ENCODE results near the gene MTFR2. TPM values are rescaled to one million over a fixed set of nuclear protein-coding genes. Genes with fewer than 3 reads are reported as not detected.

Gene MTFR2
- total RNA-seq, 1 experiment from 2014 or later = 18.5 TPM

DNA sequence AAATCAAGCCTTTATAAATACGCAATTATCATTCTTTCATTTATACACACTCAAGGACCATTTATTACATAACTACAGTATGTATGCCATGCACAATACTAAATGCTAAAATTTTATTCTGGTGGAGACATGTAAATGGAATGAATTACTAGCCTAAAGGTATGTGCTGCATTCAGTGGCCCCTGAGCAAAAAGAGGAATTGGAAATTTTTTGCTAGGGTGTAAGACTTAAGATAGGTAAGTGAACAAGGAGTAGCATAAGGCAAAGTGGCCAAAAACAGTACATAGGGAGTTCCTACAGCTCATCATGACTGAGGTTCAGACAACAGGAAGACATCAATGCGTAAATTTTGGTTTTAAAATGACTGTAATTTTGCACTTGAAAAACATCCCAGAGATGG, 2.3 kb upstream of the MTFR2 start:
- BruUV-seq (replicated peaks) = no TSS peak
- ChIA-PET POLR2A (interaction anchor here (0.5 to 4.7 kb wide), 2 partner anchors 37 to 104 kb away, joined by 3 to 64 read pairs; partner anchors contain the start of gene BCLAF1), CTCF (interaction anchor here (0.8 kb wide), 1 partner anchor 36 kb away, joined by 5 read pairs; no protein-coding TSS in a partner anchor)
- no peak for DNase-seq
- Mint-ChIP-seq H3K4me3 (ENCODE audit: unreplicated experiment) (no peak overlapping the region), H3K27ac (ENCODE audit: unreplicated experiment) (no peak overlapping the region), H3K36me3 (ENCODE audit: insufficient read depth, unreplicated experiment) (peaks cover 45% of the 10 kb centered on the region), H3K9me3 (ENCODE audit: unreplicated experiment) (no peaks in the 10 kb centered on the region), H3K27me3 (ENCODE audit: insufficient read depth, unreplicated experiment) (no peaks in the 10 kb centered on the region), H3K4me1 (ENCODE audit: low read depth, unreplicated experiment) (peaks cover 23% of the 10 kb centered on the region)
- Histone ChIP-seq H3K27me3 (replicated peaks; ENCODE audit: control insufficient read depth, insufficient read depth, low read length) (no peaks in the 10 kb centered on the region), H3K36me3 (ENCODE audit: control insufficient read depth, insufficient read depth, low read length) (no peaks in the 10 kb centered on the region), H3K9me3 (no peaks in the 10 kb centered on the region), H3K4me3 (ENCODE audit: low read depth, low read length) (no peak overlapping the region), H3K4me1 (peaks cover 9% of the 10 kb centered on the region; the same call in 1 of the 2 replicates)
- TF ChIP-seq CTCF (IDR thresholded peaks at IDR 0.05; ENCODE audit: insufficient read depth in 1 of 2, low read depth in 1 of 2, low read length in 1 of 2, severe bottlenecking in 1 of 2, unreplicated experiment in 1 of 2) = no peak
- intact Hi-C loops (cut with micrococcal nuclease; ENCODE audit: unreplicated experiment) = no loop called here

GRCh38 chr6:136251394-136251793, 1.3 kb upstream of the MTFR2 start:
- H3K4me3 ChIP-seq (ENCODE audit: low read depth, low read length) = peak overlapping the region; percentile 43
- peaks cover 50% of the 10 kb centered on the region for H3K36me3 Mint-ChIP-seq (ENCODE audit: insufficient read depth, unreplicated experiment)

DNA sequence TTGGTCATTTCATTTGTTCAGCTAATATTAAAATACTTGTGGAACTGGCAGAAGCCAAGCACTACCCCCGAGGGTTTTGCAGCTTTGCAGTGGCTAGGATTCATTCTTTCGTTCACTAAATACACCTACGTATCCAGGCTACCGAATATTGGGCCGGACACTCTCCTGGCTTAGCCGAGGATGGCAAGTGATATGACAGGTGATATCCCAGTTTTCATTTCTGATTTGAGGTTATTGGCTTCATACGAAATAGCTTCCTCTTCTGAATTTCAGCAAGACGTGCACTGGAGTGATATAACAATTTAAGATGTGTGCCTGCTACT, 536 bp upstream of the MTFR2 start:
- Mint-ChIP-seq H3K36me3 (ENCODE audit: insufficient read depth, unreplicated experiment) (peaks cover 50% of the 10 kb centered on the region), H3K9me3 (ENCODE audit: unreplicated experiment) (no peaks in the 10 kb centered on the region), H3K4me1 (ENCODE audit: low read depth, unreplicated experiment) (peaks cover 23% of the 10 kb centered on the region), H3K4me3 (ENCODE audit: unreplicated experiment) (peak overlapping the region; percentile 97), H3K27me3 (ENCODE audit: insufficient read depth, unreplicated experiment) (no peaks in the 10 kb centered on the region), H3K27ac (ENCODE audit: unreplicated experiment) (peak overlapping the region; percentile 98)
- Histone ChIP-seq H3K27me3 (replicated peaks; ENCODE audit: control insufficient read depth, insufficient read depth, low read length) (no peaks in the 10 kb centered on the region), H3K4me3 (ENCODE audit: low read depth, low read length) (peak overlapping the region; percentile 43), H3K36me3 (ENCODE audit: control insufficient read depth, insufficient read depth, low read length) (no peaks in the 10 kb centered on the region), H3K4me1 (peaks cover 9% of the 10 kb centered on the region; the same call in 1 of the 2 replicates), H3K9me3 (no peaks in the 10 kb centered on the region)
- TSS peak; percentile 98 for BruUV-seq (replicated peaks)
- ChIA-PET POLR2A (interaction anchor here (0.5 to 4.7 kb wide), 8 partner anchors 9 to 753 kb away, joined by 3 to 64 read pairs (median 4); partner anchors contain the start of genes AHI1, BCLAF1 and MAP7), CTCF (interaction anchor here (0.6 to 1.1 kb wide), 3 partner anchors 37 to 300 kb away, joined by 3 to 5 read pairs (median 4); partner anchors contain the start of gene BCLAF1)
- DNase-seq = no peak
- intact Hi-C loops (cut with micrococcal nuclease; ENCODE audit: unreplicated experiment) = loop anchor here (1.0 to 2.0 kb wide), 3 partner anchors 39 to 300 kb away; partner anchors contain the start of genes BCLAF1 and MAP7
- TF ChIP-seq CTCF (IDR thresholded peaks at IDR 0.05; ENCODE audit: insufficient read depth in 1 of 2, low read depth in 1 of 2, low read length in 1 of 2, severe bottlenecking in 1 of 2, unreplicated experiment in 1 of 2) = no peak

More at GRCh38 chr6:136251394-136251793, 1.3 kb upstream of the MTFR2 start:
- Histone ChIP-seq H3K27me3 (replicated peaks; ENCODE audit: control insufficient read depth, insufficient read depth, low read length) (no peaks in the 10 kb centered on the region), H3K4me1 (peaks cover 9% of the 10 kb centered on the region; the same call in 1 of the 2 replicates), H3K36me3 (ENCODE audit: control insufficient read depth, insufficient read depth, low read length) (no peaks in the 10 kb centered on the region), H3K9me3 (no peaks in the 10 kb centered on the region)
- no peak for DNase-seq
- CTCF ChIA-PET = interaction anchor here (0.8 to 1.1 kb wide), 2 partner anchors 37 kb away, joined by 5 read pairs; no protein-coding TSS in a partner anchor
- Mint-ChIP-seq H3K27me3 (ENCODE audit: insufficient read depth, unreplicated experiment) (no peaks in the 10 kb centered on the region), H3K4me1 (ENCODE audit: low read depth, unreplicated experiment) (peaks cover 23% of the 10 kb centered on the region), H3K4me3 (ENCODE audit: unreplicated experiment) (peak overlapping the region; percentile 97), H3K9me3 (ENCODE audit: unreplicated experiment) (no peaks in the 10 kb centered on the region), H3K27ac (ENCODE audit: unreplicated experiment) (peak overlapping the region; percentile 98)
- POLR2A ChIA-PET = interaction anchor here (4.7 kb wide), 1 partner anchor 38 kb away, joined by 64 read pairs; the partner anchor contains the start of gene BCLAF1
- intact Hi-C loops (cut with micrococcal nuclease; ENCODE audit: unreplicated experiment) = loop anchor here (2.0 kb wide), 1 partner anchor 299 kb away; the partner anchor contains the start of gene MAP7
- TF ChIP-seq CTCF (IDR thresholded peaks at IDR 0.05; ENCODE audit: insufficient read depth in 1 of 2, low read depth in 1 of 2, low read length in 1 of 2, severe bottlenecking in 1 of 2, unreplicated experiment in 1 of 2) = no peak
- no TSS peak for BruUV-seq (replicated peaks)
